AG08396 (cell line): ENCODE results near the gene AGK.
"Not testable (repeated sequence)": the region's sequence is repeated elsewhere in the genome, so short reads cannot be mapped to it uniquely, and the experiment has no call there.

ENCODE experiments used
- DNase-seq: peaks from one replicate; pipeline ENCODE4 v3.0.0; 2012; ENCODE audit warnings: low spot score, mixed read lengths

Gene AGK

GRCh38 chr7:141675436-141676215, 124.4 kb downstream of the AGK start:
- DNase-seq, result no peak

- DNase-seq, result no peak
Observed at GRCh38 chr7:141676618-141677017, 125.4 kb downstream of the AGK start.

DNA sequence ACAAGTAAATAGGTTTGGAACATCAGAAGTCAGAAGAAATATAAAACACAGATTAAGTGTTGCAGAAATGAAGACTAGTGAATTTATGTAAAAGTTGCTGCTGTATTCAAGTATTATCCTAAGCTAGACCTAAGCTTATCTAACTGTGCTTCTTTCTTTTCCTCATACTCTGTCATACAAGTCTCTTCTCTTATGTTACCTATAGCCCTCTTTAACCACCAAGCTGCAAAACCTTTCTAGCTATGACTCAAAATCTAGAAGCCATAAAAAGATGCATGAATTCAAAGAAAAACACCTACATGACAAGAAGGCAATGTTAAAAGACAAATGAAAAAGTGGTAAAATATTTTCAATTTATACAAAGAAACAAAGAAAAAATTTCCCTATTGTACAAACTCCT, 127.8 kb downstream of the AGK start:
- DNase-seq, result no peak

GRCh38 chr7:141685285-141686023, 134.2 kb downstream of the AGK start:
- peak; percentile 60 for DNase-seq

DNA sequence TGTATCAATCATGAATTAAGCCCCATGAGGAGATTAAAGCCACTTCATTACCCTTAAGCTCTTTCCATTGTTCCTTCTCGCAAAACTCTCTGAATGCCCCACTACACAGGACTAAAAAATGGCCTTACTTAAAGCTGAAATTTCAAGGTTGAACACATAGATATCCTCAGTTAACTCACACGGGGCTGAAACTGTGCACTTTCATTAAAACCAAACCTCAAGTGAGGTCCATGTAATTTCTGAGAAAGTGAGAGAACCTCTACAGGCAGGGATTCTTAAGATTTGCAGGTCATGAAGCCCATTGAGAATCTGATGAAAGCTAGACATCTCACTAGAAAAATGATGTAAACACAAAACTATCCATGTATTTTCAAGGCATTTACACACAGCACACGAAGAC, 134.9 kb downstream of the AGK start:
- no peak for DNase-seq

DNA sequence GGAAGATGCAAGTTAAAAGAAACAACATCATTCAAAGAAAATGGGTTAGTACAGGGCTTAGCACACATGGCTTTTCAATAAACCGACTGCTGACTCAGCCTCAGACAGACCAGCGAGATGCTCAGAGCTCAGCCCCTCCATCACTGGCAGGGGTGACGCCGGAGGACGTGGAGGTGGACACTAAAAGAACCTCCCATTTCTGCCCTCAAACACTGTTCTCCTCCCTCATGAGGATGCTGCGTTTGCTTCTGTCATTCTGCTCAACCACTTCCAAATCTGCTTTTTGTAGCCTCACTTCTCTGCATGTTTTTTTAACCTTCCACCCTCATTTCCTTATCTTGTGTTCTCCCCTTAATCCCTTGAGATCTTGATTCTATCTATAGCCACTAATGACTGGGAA, 135.5 kb downstream of the AGK start:
- DNase-seq, result no peak

DNA sequence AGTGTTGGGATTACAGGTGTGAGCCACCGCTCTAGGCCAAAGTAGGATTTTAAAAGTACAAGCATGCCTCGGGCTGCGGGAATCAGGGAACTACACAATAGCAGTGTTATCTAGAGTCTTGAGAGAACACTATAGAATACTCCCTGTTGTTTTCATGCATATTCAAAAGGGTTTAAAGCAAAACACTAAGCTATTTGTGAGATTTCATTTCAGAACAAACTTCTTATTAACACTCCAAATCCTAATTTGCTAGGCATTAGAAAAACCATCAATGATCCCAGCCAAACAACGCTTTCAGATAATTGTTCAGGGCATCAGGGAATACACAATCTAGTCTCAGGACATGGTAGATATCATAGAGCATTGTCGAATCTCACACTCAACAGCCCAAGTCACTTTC, 136.8 kb downstream of the AGK start:
- no peak for DNase-seq

DNA sequence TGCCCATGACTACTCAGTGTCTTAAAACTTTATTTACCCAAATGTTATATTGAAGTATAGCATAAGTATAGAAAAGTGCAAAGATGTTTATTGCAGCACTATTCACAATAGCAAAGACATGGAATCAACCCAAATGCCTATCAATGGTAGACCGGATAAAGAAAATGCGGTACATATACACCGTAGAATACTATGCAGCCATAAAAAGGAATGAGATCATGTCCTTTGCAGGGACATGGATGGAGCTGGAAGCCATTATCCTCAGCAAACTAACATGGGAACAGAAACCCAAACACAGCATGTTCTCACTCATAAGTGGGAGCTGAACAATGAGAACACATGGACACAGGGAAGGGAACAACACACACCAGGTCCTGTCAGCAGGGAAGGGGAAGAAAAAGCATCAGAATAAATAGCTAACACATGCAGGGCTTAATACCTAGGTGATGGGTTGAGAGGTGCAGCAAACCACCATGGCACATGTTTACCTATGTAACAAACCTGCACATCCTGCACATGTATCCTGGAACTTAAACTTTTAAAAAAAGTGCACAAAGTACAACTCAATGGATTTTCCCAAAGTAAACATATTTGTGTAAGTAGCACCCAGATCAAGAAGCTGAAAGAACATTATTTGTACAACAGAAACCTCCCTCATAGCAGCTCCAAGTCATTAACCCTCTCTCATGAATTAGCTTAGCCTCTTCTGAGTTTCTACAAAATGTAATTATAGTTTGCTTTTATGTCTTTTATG, 138.0 kb downstream of the AGK start:
- DNase-seq, result not testable (repeated sequence)

DNA sequence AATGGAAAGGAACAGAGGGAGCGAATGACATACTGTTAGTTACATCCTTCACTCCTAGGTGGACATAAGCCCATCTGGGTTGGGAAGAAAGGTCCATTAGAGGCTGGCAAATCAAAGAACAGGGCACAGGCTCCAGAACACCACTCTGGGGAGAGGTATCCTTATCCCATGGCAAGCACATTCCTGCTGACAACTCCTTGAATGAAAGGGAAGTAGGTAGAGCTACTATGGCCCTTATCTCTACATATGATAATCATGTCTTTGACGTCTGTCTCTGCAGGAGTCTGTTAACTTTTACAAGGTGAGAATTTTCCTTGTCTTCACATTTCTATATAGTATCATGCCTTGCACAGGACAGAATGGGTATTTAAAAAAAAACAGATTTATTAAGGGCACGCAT, 140.3 kb downstream of the AGK start:
- DNase-seq, result no peak

- DNase-seq, result no peak
Observed at GRCh38 chr7:141691961-141692360, 140.8 kb downstream of the AGK start.

- DNase-seq, result no peak
Observed at GRCh38 chr7:141693082-141693481, 141.9 kb downstream of the AGK start.

GRCh38 chr7:141695803-141696289, 144.6 kb downstream of the AGK start:
- no peak for DNase-seq

GRCh38 chr7:141696348-141696747, 145.1 kb downstream of the AGK start:
- DNase-seq, result no peak

- no peak for DNase-seq
Observed at GRCh38 chr7:141697211-141697871, 146.1 kb downstream of the AGK start.

DNA sequence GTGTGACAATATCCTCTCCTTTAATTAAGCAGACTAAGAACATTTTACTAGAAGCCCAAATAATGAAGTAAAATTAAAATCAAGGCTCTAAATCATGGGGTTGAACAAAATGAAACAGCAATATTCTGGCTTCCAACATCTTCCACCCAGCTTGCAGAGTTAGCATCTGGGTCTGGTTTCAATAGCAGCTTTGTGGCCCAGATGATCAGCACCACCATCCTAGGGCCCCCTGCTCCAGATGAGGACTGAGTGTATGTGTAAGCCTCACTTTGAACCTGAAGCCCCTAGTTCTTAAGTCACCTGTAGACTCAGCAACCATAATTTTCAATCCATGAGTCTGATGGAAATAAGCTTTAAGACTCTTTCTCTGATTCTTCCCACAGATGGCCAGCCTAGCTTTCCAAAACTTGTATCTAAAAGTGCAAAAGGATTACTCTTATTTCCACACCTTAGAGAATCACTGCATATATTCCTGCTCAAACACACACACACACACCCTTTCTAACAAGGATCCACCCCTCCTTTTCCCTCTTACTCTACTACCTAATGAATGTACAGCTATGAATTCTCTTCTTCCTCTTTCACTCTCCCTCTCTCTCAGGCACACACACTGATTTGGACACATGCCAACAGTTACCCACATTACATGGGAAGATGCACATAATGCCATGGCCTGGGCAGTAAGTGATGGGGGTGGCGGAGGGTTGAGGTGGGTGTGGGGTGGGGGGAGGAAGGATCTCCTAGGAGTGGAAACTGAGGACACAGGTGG, 147.2 kb downstream of the AGK start:
- no peak for DNase-seq

GRCh38 chr7:141699860-141700259, 148.7 kb downstream of the AGK start:
- DNase-seq, result no peak

DNA sequence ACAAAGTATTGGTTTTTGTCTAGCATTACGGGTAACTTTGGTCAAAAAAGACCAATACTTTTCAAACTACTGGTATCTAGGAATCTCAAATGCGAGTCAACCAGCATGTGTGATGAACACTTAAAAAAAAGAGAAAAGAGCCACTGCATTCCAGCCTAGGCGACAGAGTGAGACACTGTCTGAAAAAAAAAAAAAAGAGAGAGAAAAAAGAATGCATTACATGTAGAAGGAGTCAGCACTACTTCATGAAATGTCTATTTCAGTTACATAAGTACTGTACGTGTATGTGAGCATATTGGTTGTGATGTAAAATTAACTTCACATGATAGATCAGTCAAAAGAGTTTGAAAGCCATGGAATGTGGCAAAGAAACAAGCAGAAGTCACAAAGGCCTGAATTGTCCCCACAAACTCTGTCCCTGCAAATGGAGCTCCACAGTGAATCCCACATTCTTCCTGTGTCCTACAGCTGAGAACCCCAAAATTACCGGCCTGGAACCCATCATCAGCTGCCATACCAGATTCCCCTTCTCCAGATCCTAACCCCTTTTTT, 149.2 kb downstream of the AGK start:
- DNase-seq, result no peak

GRCh38 chr7:141700848-141701371, 149.7 kb downstream of the AGK start:
- peak; percentile 29 for DNase-seq

DNA sequence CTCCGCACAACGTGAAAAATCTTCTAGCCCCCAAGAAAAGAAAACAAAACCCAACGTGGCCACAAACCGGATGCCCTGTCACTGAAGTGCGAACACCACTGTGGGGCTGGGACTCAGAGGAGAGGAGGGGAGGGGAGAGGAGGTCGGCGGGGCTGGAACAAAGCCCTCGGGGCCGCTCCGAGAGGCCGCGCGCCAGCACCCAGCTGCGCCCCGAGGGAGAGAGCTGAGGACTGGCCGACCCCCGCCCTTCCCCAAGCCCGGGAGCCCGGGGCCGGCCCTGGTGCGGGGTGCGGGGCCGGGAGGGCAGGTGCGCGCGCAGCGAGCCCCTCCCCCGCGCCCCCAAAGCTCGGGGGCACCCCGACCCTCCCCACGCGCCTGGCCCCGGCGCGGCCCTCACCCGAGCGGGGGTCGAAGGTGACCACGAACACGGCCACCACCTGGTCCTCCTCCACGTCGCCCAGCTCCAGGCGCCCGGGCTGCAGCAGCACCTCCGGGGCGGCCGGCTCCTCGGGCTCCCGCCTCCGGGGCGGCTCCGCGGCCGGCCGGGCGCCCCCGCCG, 150.4 kb downstream of the AGK start:
- DNase-seq, result peak; percentile 58

DNA sequence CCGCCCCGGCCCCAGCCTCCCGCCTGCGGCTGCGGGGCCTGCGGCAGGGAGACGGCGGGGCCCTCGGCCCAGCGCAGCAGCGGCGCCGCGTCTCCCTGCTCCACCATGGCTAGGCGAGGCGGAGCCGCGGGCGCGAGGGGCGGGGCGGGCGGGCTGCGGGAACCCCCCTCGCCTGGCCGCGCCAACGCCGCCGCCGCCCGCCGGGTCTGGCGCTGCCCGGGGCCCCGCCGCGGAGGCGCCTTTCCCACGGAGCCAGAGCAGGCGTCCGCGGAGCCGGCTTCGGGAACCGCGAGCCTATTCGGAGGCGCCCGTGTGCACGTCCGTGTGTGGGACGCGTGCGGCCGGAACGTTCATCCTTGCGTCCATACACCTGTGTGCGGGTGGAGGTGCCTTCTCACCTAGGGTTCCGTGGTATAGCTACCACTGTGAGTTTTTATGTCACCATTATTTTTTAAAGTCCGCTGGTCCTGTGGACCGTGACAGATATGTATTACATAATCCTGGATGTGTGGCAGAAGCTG, 150.9 kb downstream of the AGK start, which contains the start of gene DENND11:
DENND11 (minus strand) TSS at position 120 of the 521 bp plus-strand sequence; CDS start at position 107, 13 bp downstream.
- DNase-seq, result peak; percentile 86
